ENCODE data around the gene GTPBP1. TPM values are rescaled to one million over a fixed set of nuclear protein-coding genes. Genes with fewer than 3 reads are reported as not detected.

The GTPBP1 gene
- total RNA-seq, 1 donor from 2014 or later: 111 TPM

- H3K27me3 Mint-ChIP-seq (ENCODE audit: insufficient read depth): peaks cover 3% of the 10 kb centered on the region
- peak overlapping the region; percentile 94 for H3K27ac Mint-ChIP-seq
- peaks cover 64% of the 10 kb centered on the region for H3K4me1 Mint-ChIP-seq (ENCODE audit: low read depth)
- H3K36me3 Mint-ChIP-seq (ENCODE audit: low read depth): peaks cover 46% of the 10 kb centered on the region
- no peaks in the 10 kb centered on the region for H3K9me3 Mint-ChIP-seq
- H3K4me3 Mint-ChIP-seq: peak overlapping the region; percentile 90
- intact Hi-C loops (cut with micrococcal nuclease): loop anchor here (1.0 kb wide), 1 partner anchor 16 kb away; the partner anchor contains the start of gene TOMM22
- no peak for DNase-seq (ENCODE audit: low spot score)
Measured at GRCh38 chr22:38696606-38697424, 8.9 kb upstream of the GTPBP1 start.

DNA sequence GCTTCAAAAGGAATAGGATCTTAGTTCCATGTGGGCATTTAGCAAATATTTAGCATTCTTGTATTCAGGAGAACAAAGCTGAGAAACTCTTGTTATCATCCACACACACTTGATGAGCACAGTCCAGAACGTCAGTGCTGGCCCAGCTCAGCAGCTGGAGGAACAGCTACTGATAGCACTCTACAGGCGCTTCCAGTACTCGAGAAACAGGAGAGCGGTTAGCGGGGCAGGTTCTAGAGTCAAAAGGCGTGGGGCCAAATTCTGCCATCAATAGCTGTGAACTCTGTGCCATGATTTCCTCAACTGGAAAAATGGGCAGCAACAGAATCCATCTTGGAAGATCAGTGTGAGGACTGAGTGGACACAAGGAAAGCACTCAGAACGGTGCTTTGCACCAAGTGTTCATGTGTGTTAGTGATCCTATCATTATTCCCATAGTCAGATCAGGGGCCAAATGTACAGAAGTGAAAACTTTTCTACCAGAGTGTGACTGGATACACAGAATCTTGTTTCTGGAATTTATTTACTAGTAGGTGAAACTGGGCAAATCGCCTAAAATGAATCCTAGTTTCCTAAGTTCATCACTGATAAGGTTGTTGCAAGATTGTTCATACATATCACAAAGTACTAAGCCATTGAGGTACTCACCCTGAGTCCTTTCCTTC, 8.2 kb upstream of the GTPBP1 start:
- Mint-ChIP-seq H3K9me3 (no peaks in the 10 kb centered on the region), H3K27ac (peak overlapping the region; percentile 94)

DNA sequence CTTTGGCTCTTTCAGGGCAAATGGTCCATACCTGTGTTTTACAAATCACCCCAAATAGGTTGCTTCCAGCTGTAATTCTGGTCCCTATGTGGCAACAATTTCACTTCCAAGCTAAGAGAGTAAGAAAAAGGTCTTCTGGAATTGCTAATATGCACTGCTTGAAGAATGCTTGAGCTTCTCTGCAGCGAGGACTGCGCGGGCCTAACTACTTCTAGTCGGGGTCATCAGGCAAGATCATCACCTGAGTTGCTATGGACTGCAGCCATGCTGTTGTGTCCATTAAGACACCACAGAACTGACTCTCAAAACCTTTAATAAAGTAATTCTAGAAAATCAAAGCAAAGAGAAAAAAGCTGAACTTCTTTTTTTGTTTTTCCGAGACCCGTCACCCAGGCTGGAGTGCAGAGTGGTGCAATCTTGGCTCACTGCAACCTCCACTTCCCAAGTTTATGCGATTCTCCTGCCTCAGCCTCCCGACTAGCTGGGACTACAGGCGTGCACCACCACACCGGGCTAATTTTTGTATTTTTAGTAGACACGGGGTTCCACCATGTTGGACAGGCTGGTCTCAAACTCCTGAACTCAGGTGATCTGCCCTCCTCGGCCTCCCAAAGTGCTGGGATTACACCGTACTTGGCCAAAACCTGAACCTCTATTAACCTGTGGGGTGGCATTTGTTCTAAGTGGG, 7.2 kb upstream of the GTPBP1 start:
- H3K9me3 Mint-ChIP-seq: no peaks in the 10 kb centered on the region

More for the DNA sequence above, 8.2 kb upstream of the GTPBP1 start:
- Mint-ChIP-seq H3K4me3 (peak overlapping the region; percentile 90), H3K36me3 (ENCODE audit: low read depth) (peaks cover 44% of the 10 kb centered on the region), H3K27me3 (ENCODE audit: insufficient read depth) (peaks cover 3% of the 10 kb centered on the region), H3K4me1 (ENCODE audit: low read depth) (peaks cover 64% of the 10 kb centered on the region)
- intact Hi-C loops (cut with micrococcal nuclease): no loop called here
- no peak for DNase-seq (ENCODE audit: low spot score)

DNA sequence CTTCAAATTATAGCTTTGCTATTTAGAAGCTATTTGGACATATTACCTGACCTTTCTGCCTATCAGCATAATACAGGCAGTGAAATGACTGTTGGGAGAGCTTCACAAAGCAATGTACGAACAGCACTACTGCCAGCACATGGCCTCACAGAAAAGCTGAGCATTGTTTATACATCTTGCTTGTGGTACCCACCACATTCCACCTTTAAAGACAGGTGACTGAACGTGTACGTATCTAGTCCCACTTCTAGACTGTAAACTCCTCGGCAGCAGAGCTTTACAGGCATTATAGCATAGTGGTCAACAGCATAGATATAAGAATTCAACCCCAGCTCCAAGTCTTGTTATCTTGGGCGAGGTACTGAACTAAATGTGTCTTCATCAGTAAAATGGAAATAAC, 6.6 kb upstream of the GTPBP1 start:
- DNase-seq (ENCODE audit: low spot score): no peak
- H3K36me3 Mint-ChIP-seq (ENCODE audit: low read depth): peaks cover 35% of the 10 kb centered on the region
- peak overlapping the region; percentile 96 for H3K27ac Mint-ChIP-seq
- intact Hi-C loops (cut with micrococcal nuclease): no loop called here
- peaks cover 3% of the 10 kb centered on the region for H3K27me3 Mint-ChIP-seq (ENCODE audit: insufficient read depth)
- peaks cover 54% of the 10 kb centered on the region for H3K4me1 Mint-ChIP-seq (ENCODE audit: low read depth)
- peak overlapping the region; percentile 90 for H3K4me3 Mint-ChIP-seq
- H3K9me3 Mint-ChIP-seq: no peaks in the 10 kb centered on the region

More for the DNA sequence above, 7.2 kb upstream of the GTPBP1 start:
- DNase-seq (ENCODE audit: low spot score): no peak
- peak overlapping the region; percentile 90 for H3K4me3 Mint-ChIP-seq
- H3K27me3 Mint-ChIP-seq (ENCODE audit: insufficient read depth): peaks cover 3% of the 10 kb centered on the region
- H3K4me1 Mint-ChIP-seq (ENCODE audit: low read depth): peaks cover 57% of the 10 kb centered on the region
- peaks cover 37% of the 10 kb centered on the region for H3K36me3 Mint-ChIP-seq (ENCODE audit: low read depth)
- intact Hi-C loops (cut with micrococcal nuclease): no loop called here
- H3K27ac Mint-ChIP-seq: peak overlapping the region; percentile 96

- Mint-ChIP-seq H3K9me3 (no peaks in the 10 kb centered on the region), H3K4me1 (ENCODE audit: low read depth) (peaks cover 56% of the 10 kb centered on the region)
- DNase-seq (ENCODE audit: low spot score): no peak
Measured at GRCh38 chr22:38699784-38700183, 6.0 kb upstream of the GTPBP1 start.

DNA sequence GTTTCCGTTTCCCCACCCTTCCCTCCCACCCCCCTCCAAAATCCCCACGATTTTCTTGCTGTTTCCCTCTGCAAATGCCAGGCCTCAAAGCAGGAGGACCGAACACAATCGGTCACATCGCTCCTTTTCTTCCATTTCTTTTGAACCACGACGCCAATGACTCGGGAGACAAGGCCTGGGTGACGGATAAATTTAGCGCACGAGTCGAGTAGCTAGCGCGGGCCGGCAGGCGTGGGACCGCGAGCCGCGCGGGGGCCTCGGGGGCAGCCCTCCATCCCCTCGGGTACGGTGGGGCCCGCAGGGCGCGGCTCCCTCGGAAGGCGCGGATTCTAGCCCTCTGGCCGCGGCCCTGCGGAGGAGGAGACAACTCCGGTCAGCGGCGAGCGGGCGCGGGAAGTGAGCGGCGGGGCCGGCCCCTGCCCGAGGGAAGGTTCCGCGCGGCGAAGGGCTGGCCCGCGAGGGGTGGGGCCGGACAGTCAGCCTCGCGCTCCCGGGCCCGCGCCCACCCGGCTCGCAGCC, 5.4 kb upstream of the GTPBP1 start:
- Mint-ChIP-seq H3K9me3 (no peaks in the 10 kb centered on the region), H3K27me3 (ENCODE audit: insufficient read depth) (peaks cover 3% of the 10 kb centered on the region), H3K27ac (peak overlapping the region; percentile 96), H3K4me3 (peak overlapping the region; percentile 90), H3K36me3 (ENCODE audit: low read depth) (peaks cover 29% of the 10 kb centered on the region), H3K4me1 (ENCODE audit: low read depth) (peaks cover 56% of the 10 kb centered on the region)
- no peak for DNase-seq (ENCODE audit: low spot score)
- intact Hi-C loops (cut with micrococcal nuclease): loop anchor here (1.0 to 10.0 kb wide), 4 partner anchors 19 to 1466 kb away; partner anchors contain the start of genes PICK1 and TOMM22

More at GRCh38 chr22:38699784-38700183, 6.0 kb upstream of the GTPBP1 start:
- peak overlapping the region; percentile 90 for H3K4me3 Mint-ChIP-seq
- H3K36me3 Mint-ChIP-seq (ENCODE audit: low read depth): peaks cover 34% of the 10 kb centered on the region
- peak overlapping the region; percentile 96 for H3K27ac Mint-ChIP-seq
- peaks cover 3% of the 10 kb centered on the region for H3K27me3 Mint-ChIP-seq (ENCODE audit: insufficient read depth)
- intact Hi-C loops (cut with micrococcal nuclease): loop anchor here (1.0 to 10.0 kb wide), 4 partner anchors 18 to 1465 kb away; partner anchors contain the start of genes PICK1 and TOMM22

DNA sequence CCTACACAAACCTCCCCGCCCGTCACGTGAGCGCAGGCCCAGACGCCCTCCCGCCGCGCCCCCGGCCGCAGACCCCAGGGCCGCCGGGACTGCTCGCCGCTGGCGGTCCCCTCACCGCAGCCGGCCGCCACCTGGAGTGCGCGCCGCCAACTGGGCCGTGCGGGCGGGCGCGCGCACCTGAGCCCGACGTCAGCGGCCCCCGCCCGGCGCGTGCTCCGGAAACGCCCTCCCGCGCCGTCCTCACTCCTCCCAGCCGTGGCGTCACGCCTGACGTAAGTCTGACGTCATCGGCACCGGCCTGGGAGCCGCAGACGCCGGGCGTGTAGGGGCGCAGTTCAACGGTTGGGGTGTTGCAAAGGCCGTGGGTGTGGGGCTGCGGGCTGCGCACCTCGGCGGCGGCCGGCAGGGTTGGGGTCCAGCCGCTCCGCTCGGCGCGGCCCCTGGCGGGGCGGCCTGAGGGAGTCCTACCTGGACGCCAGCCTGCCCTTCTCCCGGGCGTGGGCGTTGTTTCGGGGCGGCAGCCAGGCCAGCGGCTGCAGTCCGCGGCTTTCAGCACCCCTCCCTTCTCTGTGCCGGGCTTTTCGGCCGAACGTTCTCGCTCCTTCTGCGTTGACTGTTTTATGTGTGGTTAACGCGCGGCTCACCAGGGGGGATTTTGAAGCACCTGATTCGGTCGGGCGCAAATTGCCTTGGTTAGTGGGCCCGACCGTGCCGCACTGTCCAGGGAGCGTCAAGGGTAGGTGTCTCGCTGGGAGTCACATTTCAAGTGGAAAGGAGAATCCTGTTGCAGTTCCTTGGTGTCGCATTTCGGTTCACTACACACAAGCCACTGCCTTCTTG, 4.7 kb upstream of the GTPBP1 start, which contains the start of gene JOSD1:
Gene JOSD1, minus strand, starts transcription at position 155 of the 840 bp plus-strand sequence. CDS start 956 bp downstream, outside the sequence.
- peaks cover 56% of the 10 kb centered on the region for H3K4me1 Mint-ChIP-seq (ENCODE audit: low read depth)
- H3K36me3 Mint-ChIP-seq (ENCODE audit: low read depth): peaks cover 29% of the 10 kb centered on the region
- H3K9me3 Mint-ChIP-seq: no peaks in the 10 kb centered on the region
- H3K27me3 Mint-ChIP-seq (ENCODE audit: insufficient read depth): peaks cover 3% of the 10 kb centered on the region
- intact Hi-C loops (cut with micrococcal nuclease): loop anchor here (1.0 to 10.0 kb wide), 5 partner anchors 20 to 1466 kb away; partner anchors contain the start of genes CBY1, FAM227A, PICK1 and TOMM22
- peak within 1 kb of the TSS; percentile 100 for H3K27ac Mint-ChIP-seq
- peak within 1 kb of the TSS; percentile 96 for H3K4me3 Mint-ChIP-seq
- DNase-seq (ENCODE audit: low spot score): peak; percentile 98

GRCh38 chr22:38704654-38705234, 1.0 kb upstream of the GTPBP1 start:
- H3K9me3 Mint-ChIP-seq: no peaks in the 10 kb centered on the region
- peaks cover 29% of the 10 kb centered on the region for H3K36me3 Mint-ChIP-seq (ENCODE audit: low read depth)
- DNase-seq (ENCODE audit: low spot score): no peak
- H3K27me3 Mint-ChIP-seq (ENCODE audit: insufficient read depth): peaks cover 3% of the 10 kb centered on the region
- H3K27ac Mint-ChIP-seq: peak overlapping the region; percentile 97
- H3K4me3 Mint-ChIP-seq: peak overlapping the region; percentile 74
- peaks cover 52% of the 10 kb centered on the region for H3K4me1 Mint-ChIP-seq (ENCODE audit: low read depth)
- intact Hi-C loops (cut with micrococcal nuclease): loop anchor here (1.0 to 10.0 kb wide), 11 partner anchors 48 to 1470 kb away; partner anchors contain the start of genes CBY1, DDX17, DMC1 and DNAL4

GRCh38 chr22:38706101-38706900, 557 bp downstream of the GTPBP1 start:
- intact Hi-C loops (cut with micrococcal nuclease): loop anchor here (5.0 to 10.0 kb wide), 3 partner anchors 134 to 1472 kb away; partner anchors contain the start of genes DMC1 and PICK1
- Mint-ChIP-seq H3K4me1 (ENCODE audit: low read depth) (peaks cover 61% of the 10 kb centered on the region), H3K36me3 (ENCODE audit: low read depth) (peaks cover 33% of the 10 kb centered on the region), H3K4me3 (peak overlapping the region; percentile 94), H3K9me3 (no peaks in the 10 kb centered on the region), H3K27me3 (ENCODE audit: insufficient read depth) (no peaks in the 10 kb centered on the region), H3K27ac (peak overlapping the region; percentile 89)
- DNase-seq (ENCODE audit: low spot score): peak; percentile 35

- peak overlapping the region; percentile 89 for H3K27ac Mint-ChIP-seq
- H3K36me3 Mint-ChIP-seq (ENCODE audit: low read depth): peaks cover 33% of the 10 kb centered on the region
Measured at GRCh38 chr22:38706901-38707195, 1.1 kb downstream of the GTPBP1 start.

More at GRCh38 chr22:38706901-38707195, 1.1 kb downstream of the GTPBP1 start:
- intact Hi-C loops (cut with micrococcal nuclease): loop anchor here (5.0 to 10.0 kb wide), 3 partner anchors 135 to 1472 kb away; partner anchors contain the start of genes DMC1 and PICK1
- peaks cover 57% of the 10 kb centered on the region for H3K4me1 Mint-ChIP-seq (ENCODE audit: low read depth)
- DNase-seq (ENCODE audit: low spot score): no peak
- H3K4me3 Mint-ChIP-seq: peak overlapping the region; percentile 94
- no peaks in the 10 kb centered on the region for H3K9me3 Mint-ChIP-seq
- H3K27me3 Mint-ChIP-seq (ENCODE audit: insufficient read depth): no peaks in the 10 kb centered on the region
